Measurements from ENCODE around the gene ACOX1.

- TF ChIP-seq POLR2AphosphoS5 (IDR thresholded peaks at IDR 0.05): no peak
- no peak for TF ChIP-seq CTCF (IDR thresholded peaks at IDR 0.05)
- no peak for TF ChIP-seq POLR2A (IDR thresholded peaks at IDR 0.05)
Measured at GRCh38 chr17:75899767-75900468, 79.0 kb downstream of the ACOX1 start.
